Measurements from ENCODE around the gene RALBP1. TPM values are rescaled to one million over a fixed set of nuclear protein-coding genes. Genes with fewer than 3 reads are reported as not detected.

Gene RALBP1
- total and polyA plus RNA-seq, 4 donors = 15.6 to 34.8 (median 21.0) TPM

- Histone ChIP-seq H3K27me3 (ENCODE audit: control insufficient read depth in 4 of 4, insufficient read depth in 4 of 4, low read length in 3 of 4) (no peaks in the 10 kb centered on the region), H3K36me3 (ENCODE audit: control insufficient read depth in 4 of 4, insufficient read depth in 3 of 4, low read depth in 1 of 4, low read length in 3 of 4) (peaks cover 4 to 18% (median 14%) of the 10 kb centered on the region in 4 donors), H3K4me3 (ENCODE audit: low read depth in 1 of 3, low read length in 3 of 3) (no peak overlapping the region), H3K9me3 (ENCODE audit: control insufficient read depth in 4 of 4, low read length in 3 of 4) (no peaks in the 10 kb centered on the region), H3K9ac (ENCODE audit: low read depth in 1 of 2, low read length in 2 of 2) (no peak overlapping the region), H3K4me1 (ENCODE audit: control insufficient read depth in 4 of 4, insufficient read depth in 4 of 4, low read length in 3 of 4) (peaks cover 2 to 22% (median 12%) of the 10 kb centered on the region in 4 donors), H3K27ac (ENCODE audit: low read depth in 1 of 2, low read length in 2 of 2) (no peak overlapping the region)
- no peak for TF ChIP-seq JUND (IDR thresholded peaks at IDR 0.05)
- TF ChIP-seq CTCF (IDR thresholded peaks at IDR 0.05; ENCODE audit: low read depth, low read length, missing input control) = no peak
- TF ChIP-seq EGR1 (IDR thresholded peaks at IDR 0.05; ENCODE audit: low read depth in 2 of 2) = no peak
- TF ChIP-seq TAF1 (conservative IDR thresholded peaks at IDR 0.05) = no peak
- peak; percentile 41 to 70 for TF ChIP-seq RXRA (IDR thresholded peaks at IDR 0.05)
- TF ChIP-seq ATF3 (IDR thresholded peaks at IDR 0.05) = no peak
- no peak for TF ChIP-seq FOXA1 (IDR thresholded peaks at IDR 0.05)
- TF ChIP-seq NR2F2 (IDR thresholded peaks at IDR 0.05) = no peak
- TF ChIP-seq YY1 (IDR thresholded peaks at IDR 0.05) = no peak
- no peak for TF ChIP-seq ZBTB33 (IDR thresholded peaks at IDR 0.05)
- no peak for TF ChIP-seq RAD21 (IDR thresholded peaks at IDR 0.05)
- TF ChIP-seq HNF4A (conservative IDR thresholded peaks at IDR 0.05) = peak in 1 of 2 donors; percentile 33
- no peak for TF ChIP-seq FOXA2 (IDR thresholded peaks at IDR 0.05)
- no peak for TF ChIP-seq MAX (IDR thresholded peaks at IDR 0.05)
- TF ChIP-seq HNF4G (IDR thresholded peaks at IDR 0.05) = no peak
- 65% methylated on average over 4 of the region's 4 CpGs for WGBS
- DNase-seq (ENCODE audit: low spot score) = no peak
Measured at GRCh38 chr18:9558387-9559064, 83.2 kb downstream of the RALBP1 start.

GRCh38 chr18:9559253-9559652 lies 83.9 kb downstream of the RALBP1 start:
- Histone ChIP-seq H3K9me3 (ENCODE audit: control insufficient read depth in 4 of 4, low read length in 3 of 4) (no peaks in the 10 kb centered on the region), H3K4me1 (ENCODE audit: control insufficient read depth in 4 of 4, insufficient read depth in 4 of 4, low read length in 3 of 4) (peaks cover 2 to 22% (median 12%) of the 10 kb centered on the region in 4 donors), H3K9ac (ENCODE audit: low read depth in 1 of 2, low read length in 2 of 2) (no peak overlapping the region), H3K36me3 (ENCODE audit: control insufficient read depth in 4 of 4, insufficient read depth in 3 of 4, low read depth in 1 of 4, low read length in 3 of 4) (peaks cover 4 to 15% (median 14%) of the 10 kb centered on the region in 4 donors), H3K4me3 (ENCODE audit: low read depth in 1 of 3, low read length in 3 of 3) (no peak overlapping the region), H3K27me3 (ENCODE audit: control insufficient read depth in 4 of 4, insufficient read depth in 4 of 4, low read length in 3 of 4) (no peaks in the 10 kb centered on the region), H3K27ac (ENCODE audit: low read depth in 1 of 2, low read length in 2 of 2) (no peak overlapping the region)
- no peak for DNase-seq (ENCODE audit: low spot score)
- 62% methylated on average over 6 of the region's 6 CpGs for WGBS
- TF ChIP-seq HNF4A (conservative IDR thresholded peaks at IDR 0.05) = no peak
- TF ChIP-seq YY1 (IDR thresholded peaks at IDR 0.05) = no peak
- no peak for TF ChIP-seq RAD21 (IDR thresholded peaks at IDR 0.05)
- no peak for TF ChIP-seq FOXA2 (IDR thresholded peaks at IDR 0.05)
- no peak for TF ChIP-seq TAF1 (conservative IDR thresholded peaks at IDR 0.05)
- no peak for TF ChIP-seq REST (IDR thresholded peaks at IDR 0.05)
- no peak for TF ChIP-seq ZBTB33 (IDR thresholded peaks at IDR 0.05)
- no peak for TF ChIP-seq HNF4G (IDR thresholded peaks at IDR 0.05)
